Panc1 (cell line): ENCODE data around the gene DIAPH2.

ENCODE experiments used
- CTCF ChIP-seq: fragments of 450-650 bp; IDR thresholded peaks from 2 replicates; pipeline ENCODE4 v1.5.1; 2017; ENCODE audit warnings: mild to moderate bottlenecking
- REST ChIP-seq, 2 experiments: IDR thresholded peaks; 2 replicates each; pipeline ENCODE4 v1.6.1; 2011 to 2012; ENCODE audit warnings: low read depth in 2 of 2, control low read depth in 1 of 2, low read length in 1 of 2, mild to moderate bottlenecking in 1 of 2, moderate library complexity in 1 of 2; ENCODE audit not compliant: insufficient read depth in 1 of 2
- TCF7L2 ChIP-seq: IDR thresholded peaks from 2 replicates; pipeline ENCODE4 v1.6.1; 2011; ENCODE audit warnings: mild to moderate bottlenecking, low read depth, low read length, inconsistent platforms

GRCh38 chrX:97089116-97089515 lies 404.5 kb downstream of the DIAPH2 start:
- TF ChIP-seq REST (IDR thresholded peaks at IDR 0.05; ENCODE audit: insufficient read depth in 1 of 2, low read depth in 2 of 2, low read length in 1 of 2) (no peak), CTCF (no peak), TCF7L2 (no peak)
